Heart left ventricle (tissue), 13 donors: Measurements from ENCODE around the gene RBM28.

Experiments
- POLR2A ChIP-seq, 2 donors: fragments of 450-650 bp; IDR thresholded peaks; one replicate each; pipeline ENCODE4 v1.6.1; 2017; ENCODE audit warnings: antibody characterized with exemption in 2 of 2, mild to moderate bottlenecking in 2 of 2, moderate library complexity in 2 of 2
- TF ChIP-seq, protein P1 (sequence below), 12 donors: fragments of 200-600 bp; sonication (generic) in 4 of 12; IDR thresholded peaks; one replicate each; pipeline versions ENCODE4 v1.5.0 to v1.8.0; 2018 to 2022; ENCODE audit warnings: antibody characterized with exemption in 12 of 12, mild to moderate bottlenecking in 5 of 12
- donor health status: ischemic (EF 13 %, LVEDD 7.1; RV severe dilation, severe dysfunction).
- donor health status: DM: no; HTN: yes; CAD: no.
- donor health status: DM: no; HTN: no; CAD: no.
- donor health status: ischemic (EF 25% LVEDD 6.9; RV normal size, moderate dysfunction).
- donor health status: ischemic (EF 25% LVEDD 5.7; RV mildly dilated, moderate dysfunction).
- donor health status: ischemic (EF 35%, LVEDD 5.7; RV mildly dilated, moderate dysfunction).
- donor health status: nonischemic (EF 11% LVEDD 7.7; RV severe dilation, severe dysfunction).
- donor health status: DM: yes; HTN: yes; CAD: no.
- donor health status: PGD.
- donor health status: ischemic (EF 29% LVEDD 5.4; RV normal size, mild dysfunction).
- donor health status: nonischemic (EF 23%, LVEDD 6.1; RV moderate dilation, normal function).

DNA sequence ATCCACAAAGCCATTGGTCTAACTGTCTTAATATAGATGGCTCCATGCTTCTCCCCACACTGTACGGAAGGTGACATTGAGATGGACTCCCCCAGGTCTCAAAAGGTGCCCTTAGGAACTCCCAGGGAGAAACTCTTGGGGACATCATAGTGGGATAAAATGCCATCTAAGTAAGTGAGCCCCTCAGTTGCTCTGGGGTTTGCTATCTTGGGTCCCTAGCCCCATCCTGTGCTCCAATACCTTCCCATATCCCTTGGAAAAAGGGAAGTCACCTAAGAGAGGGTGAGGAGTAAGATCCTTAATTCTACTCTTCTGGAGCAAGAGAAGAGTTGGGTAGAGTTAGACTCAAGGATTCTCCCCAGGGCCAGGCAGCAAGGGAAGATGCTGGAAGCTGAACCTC is 9.9 kb upstream of the RBM28 start:
- TF ChIP-seq, protein P1, sequence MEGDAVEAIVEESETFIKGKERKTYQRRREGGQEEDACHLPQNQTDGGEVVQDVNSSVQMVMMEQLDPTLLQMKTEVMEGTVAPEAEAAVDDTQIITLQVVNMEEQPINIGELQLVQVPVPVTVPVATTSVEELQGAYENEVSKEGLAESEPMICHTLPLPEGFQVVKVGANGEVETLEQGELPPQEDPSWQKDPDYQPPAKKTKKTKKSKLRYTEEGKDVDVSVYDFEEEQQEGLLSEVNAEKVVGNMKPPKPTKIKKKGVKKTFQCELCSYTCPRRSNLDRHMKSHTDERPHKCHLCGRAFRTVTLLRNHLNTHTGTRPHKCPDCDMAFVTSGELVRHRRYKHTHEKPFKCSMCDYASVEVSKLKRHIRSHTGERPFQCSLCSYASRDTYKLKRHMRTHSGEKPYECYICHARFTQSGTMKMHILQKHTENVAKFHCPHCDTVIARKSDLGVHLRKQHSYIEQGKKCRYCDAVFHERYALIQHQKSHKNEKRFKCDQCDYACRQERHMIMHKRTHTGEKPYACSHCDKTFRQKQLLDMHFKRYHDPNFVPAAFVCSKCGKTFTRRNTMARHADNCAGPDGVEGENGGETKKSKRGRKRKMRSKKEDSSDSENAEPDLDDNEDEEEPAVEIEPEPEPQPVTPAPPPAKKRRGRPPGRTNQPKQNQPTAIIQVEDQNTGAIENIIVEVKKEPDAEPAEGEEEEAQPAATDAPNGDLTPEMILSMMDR (IDR thresholded peaks at IDR 0.05), result no peak
- no peak for TF ChIP-seq POLR2A (IDR thresholded peaks at IDR 0.05)
